ENCODE measurements around the gene XCR1.
"Not testable (repeated sequence)": the region's sequence is repeated elsewhere in the genome, so short reads cannot be mapped to it uniquely, and the experiment has no call there.

Gene XCR1

DNA sequence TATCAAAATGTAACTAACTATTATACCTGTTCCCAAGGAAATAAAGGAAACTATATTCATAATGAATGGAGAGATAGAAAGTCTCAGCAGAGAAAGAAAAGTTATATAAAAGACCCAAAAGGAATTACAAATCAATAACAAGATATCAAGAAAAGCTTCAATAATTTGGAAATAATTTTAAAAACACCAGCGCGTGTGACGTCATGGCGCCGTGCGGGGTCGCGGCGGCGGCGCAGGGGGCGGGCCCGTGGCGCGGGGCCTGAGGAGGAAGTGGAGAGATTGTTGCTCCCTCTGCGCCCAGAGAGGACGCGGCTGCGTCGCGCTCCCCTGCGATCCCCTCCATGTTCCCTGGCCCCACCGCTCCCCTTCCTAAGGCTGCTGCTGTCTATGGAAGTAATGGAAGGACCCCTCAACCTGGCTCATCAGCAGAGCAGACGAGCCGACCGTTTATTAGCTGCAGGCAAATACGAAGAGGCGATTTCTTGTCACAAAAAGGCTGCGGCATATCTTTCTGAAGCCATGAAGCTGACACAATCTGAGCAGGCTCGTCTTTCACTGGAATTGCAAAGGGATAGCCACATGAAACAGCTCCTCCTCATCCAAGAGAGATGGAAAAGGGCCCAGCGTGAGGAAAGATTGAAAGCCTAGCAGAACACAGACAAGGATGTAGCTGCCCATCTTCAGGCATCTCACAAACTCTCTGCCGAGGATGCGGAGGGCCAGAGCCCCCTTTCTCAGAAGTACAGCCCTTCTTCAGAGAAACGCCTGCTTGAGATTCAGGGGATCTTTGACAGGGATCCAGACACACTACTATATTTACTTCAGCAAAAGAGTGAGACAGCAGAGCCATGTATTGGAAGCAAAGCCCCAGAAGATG lies 4.1 kb downstream of the XCR1 start:
- no peak for ATAC-seq

DNA sequence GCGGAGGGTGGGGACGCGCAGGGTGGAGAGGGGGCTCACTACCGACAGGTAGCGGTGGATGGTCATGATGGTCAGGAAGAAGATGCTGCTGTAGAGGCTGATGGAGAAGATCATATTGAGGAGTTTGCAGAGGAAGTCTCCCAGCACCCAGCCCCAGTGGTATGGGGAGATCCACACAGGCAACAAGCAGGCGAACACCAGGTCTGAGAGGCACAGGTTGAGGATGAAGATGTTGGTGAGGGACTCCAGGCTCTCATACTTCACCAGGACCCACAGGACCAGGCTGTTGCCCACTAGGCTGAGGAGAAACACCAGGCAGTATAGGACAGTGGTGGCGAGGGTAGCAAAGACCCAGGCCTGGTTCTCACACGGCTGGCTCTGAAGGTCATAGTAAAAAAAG lies 5.8 kb downstream of the XCR1 start:
- Mint-ChIP-seq H3K9me3 (no peaks in the 10 kb centered on the region), H3K4me3 (no peak overlapping the region), H3K27ac (peak overlapping the region; percentile 31 to 72), H3K4me1 (peaks cover 33% of the 10 kb centered on the region), H3K27me3 (peaks cover 20% of the 10 kb centered on the region)
- ATAC-seq = no peak
- no peak for DNase-seq

More for the DNA sequence above, 4.1 kb downstream of the XCR1 start:
- Mint-ChIP-seq H3K9me3 (peaks cover 10 to 15% of the 10 kb centered on the region in 2 donors), H3K27me3 (peaks cover 20% of the 10 kb centered on the region), H3K4me3 (no peak overlapping the region), H3K27ac (no peak overlapping the region), H3K4me1 (peaks cover 31% of the 10 kb centered on the region)
- DNase-seq = no peak

DNA sequence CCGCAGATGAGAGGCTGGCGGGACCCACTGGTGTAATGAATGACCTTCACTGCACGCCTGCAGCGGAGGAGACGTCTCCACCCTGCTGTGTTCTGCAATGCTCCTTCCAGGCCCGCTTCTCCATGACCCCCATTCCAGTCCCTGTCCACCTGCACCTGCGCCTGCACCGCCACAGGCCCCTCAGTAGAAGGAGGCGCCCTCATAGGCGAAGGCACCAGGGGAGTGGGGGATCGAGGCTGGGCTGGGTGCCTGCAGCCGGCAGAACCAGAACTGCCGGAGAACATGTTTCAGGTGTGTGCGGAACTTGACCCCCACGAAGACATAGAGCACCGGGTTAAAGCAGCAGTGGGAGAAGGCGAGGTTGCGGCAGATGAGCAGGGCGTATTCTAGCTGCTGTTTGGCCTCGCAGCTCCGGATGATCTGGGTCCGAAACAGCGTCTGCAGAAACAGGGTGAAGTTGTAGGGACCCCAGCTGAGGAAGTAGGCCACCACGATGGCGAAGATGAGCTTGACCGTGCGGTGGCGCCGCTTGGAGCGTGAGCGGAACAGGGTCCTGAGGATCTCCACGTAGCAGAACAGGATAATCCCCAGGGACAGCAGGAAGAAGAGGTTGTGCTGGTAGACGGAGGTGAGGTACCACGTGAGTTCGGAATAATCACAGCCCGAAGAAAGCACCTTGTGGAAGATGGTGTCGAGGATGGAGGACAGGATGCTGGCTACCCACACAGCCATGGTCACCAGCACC lies 6.3 kb downstream of the XCR1 start:
- peaks cover 20% of the 10 kb centered on the region for H3K27me3 Mint-ChIP-seq
- peak overlapping the region in 1 of 2 donors; percentile 31 for H3K27ac Mint-ChIP-seq
- no peak overlapping the region for H3K4me3 Mint-ChIP-seq
- H3K9me3 Mint-ChIP-seq = no peaks in the 10 kb centered on the region
- no peak for ATAC-seq
- H3K4me1 Mint-ChIP-seq = peaks cover 37% of the 10 kb centered on the region
- no peak for DNase-seq

DNA sequence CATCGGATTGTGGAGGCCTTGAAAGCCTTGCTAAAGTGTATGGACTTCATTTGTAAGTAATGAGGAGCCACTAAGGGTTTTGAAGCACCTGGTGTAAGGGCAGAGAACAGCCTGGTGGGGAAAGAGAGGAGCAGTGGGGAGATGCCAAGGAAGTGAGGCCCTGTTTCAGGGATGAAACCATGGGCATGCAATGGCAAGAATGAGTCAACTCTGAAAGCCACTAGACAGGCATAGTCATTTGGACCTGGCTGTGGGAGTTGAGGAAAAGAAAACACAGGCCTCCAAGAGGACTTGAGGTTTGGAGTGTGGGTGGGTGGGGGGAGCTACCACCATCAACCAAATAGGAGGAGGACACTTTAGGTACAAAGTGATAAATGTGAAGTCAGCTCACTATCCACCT lies 7.6 kb downstream of the XCR1 start:
- Mint-ChIP-seq H3K9me3 (no peaks in the 10 kb centered on the region), H3K27me3 (peaks cover 20% of the 10 kb centered on the region), H3K4me1 (peaks cover 47% of the 10 kb centered on the region), H3K4me3 (peak overlapping the region in 1 of 2 donors; percentile 7), H3K27ac (no peak overlapping the region)
- peak in 1 of 2 donors; percentile 48 for DNase-seq
- ATAC-seq = peak; percentile 73

DNA sequence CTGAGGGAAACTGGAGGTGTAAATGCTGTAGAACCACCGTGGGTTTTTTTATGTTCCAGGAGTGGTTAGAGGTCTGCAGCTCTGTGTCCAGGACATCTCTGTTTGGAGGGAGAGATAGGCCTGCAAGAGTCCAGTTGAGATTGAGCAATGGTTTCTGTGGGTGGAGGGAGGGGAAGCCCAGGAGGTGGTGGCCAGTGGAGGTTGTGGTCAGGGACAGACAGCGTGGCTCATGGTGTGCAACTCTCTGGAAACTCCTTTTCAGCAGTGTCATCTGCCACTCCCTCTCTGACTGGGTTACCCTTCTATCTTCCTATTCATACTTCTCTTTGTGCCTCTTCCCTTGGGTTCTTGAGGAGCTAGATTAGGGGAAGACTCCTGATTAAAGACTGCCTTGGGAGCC lies 9.6 kb downstream of the XCR1 start:
- ATAC-seq (peak; percentile 55), DNase-seq (no peak)
- no peak overlapping the region for H3K27ac Mint-ChIP-seq
- H3K27me3 Mint-ChIP-seq = peaks cover 23% of the 10 kb centered on the region
- H3K4me1 Mint-ChIP-seq = peaks cover 60% of the 10 kb centered on the region
- H3K9me3 Mint-ChIP-seq = no peaks in the 10 kb centered on the region
- H3K4me3 Mint-ChIP-seq = no peak overlapping the region

DNA sequence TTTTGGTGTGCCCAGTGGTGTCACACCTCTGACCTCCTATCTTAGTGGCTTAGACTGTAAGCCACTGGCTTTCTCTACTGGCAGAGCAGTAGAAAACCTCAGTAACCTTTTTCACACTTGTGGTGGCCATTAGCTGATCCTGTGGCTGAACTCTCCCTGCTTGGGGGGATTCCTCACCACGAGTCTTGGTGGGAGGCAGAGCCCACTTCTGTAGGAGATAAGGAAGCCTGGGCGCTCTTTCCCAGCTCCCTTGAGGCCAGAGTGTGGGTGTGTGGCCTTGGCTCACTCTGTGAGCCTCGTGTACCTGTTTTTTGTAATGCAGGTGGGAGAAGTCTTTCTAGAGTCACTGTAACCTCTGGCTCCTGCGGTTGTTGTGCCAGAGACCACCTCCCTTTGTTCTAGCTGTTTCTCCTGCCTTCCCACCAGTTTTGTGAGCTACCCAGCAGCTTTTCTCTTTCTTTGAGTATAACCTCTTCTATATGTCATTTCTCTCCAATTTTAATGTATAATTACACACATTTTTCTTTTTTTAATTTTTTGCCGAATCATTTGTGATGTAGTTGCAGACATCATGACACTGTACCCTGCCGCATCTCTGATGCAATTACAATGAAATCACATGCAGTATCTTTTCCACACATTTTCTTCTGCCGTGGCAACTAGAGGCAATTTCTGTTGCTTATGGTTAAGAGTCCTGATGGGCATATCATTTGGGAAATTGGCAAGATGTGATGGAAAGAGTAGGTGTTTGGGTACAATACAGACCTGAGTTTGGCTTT lies 13.8 kb downstream of the XCR1 start:
- no peak overlapping the region for H3K4me3 Mint-ChIP-seq
- H3K9me3 Mint-ChIP-seq = no peaks in the 10 kb centered on the region
- peaks cover 7% of the 10 kb centered on the region for H3K27me3 Mint-ChIP-seq
- DNase-seq = no peak
- H3K27ac Mint-ChIP-seq = peak overlapping the region in 1 of 2 donors; percentile 79
- peak; percentile 57 for ATAC-seq
- H3K4me1 Mint-ChIP-seq = peaks cover 74% of the 10 kb centered on the region

DNA sequence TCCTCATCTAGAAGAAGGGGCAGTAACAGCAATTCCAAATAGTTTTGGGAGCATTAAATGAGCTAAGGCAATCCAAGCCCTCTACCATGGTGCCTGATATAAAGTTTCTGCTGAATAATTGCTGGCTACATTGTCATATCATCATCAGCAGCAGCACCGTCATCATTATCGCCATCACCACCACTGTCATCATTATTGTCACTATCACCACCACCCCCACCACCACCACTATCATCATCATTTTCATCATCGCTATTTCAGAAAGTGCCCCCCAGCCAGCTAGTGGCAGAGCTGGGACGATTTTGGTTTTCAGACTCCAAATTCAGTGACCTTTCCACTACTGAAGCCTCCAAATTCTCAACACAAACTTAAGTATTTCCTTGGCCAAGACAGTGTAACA lies 15.0 kb downstream of the XCR1 start:
- ATAC-seq (no peak), DNase-seq (no peak)
- Mint-ChIP-seq H3K9me3 (no peaks in the 10 kb centered on the region), H3K27me3 (peaks cover 7% of the 10 kb centered on the region), H3K4me3 (no peak overlapping the region), H3K4me1 (peaks cover 62% of the 10 kb centered on the region), H3K27ac (no peak overlapping the region)

DNA sequence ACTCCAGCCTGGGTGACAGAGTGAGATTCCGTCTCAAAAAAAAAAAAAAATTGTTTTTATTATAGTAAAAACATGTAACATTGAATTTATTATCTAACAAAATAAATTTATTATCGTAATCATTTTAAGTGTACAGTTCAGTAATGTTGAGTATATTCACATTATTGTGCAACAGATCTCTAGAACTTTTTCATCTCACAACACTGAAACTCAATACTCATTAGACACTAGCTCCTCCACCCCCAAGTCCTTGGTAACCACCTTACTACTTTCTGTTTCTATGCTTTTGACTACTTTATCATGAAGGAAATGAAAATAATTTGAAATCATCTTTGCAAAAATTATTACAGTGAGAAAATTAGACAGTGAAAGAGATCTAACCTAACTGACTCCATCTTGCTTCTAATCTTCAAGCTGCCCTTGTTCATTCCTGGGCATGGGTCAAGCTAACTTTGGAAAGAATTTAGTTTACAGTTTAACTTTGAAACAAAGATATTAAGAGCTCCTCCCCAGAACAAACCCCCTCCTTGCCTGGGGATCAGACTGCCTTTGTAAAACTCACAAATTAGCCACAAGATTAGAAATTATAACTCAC lies 16.7 kb downstream of the XCR1 start:
- no peak for DNase-seq
- ATAC-seq = peak; percentile 87
- H3K27ac Mint-ChIP-seq = peak overlapping the region in 1 of 2 donors; percentile 36
- peaks cover 7% of the 10 kb centered on the region for H3K27me3 Mint-ChIP-seq
- H3K9me3 Mint-ChIP-seq = no peaks in the 10 kb centered on the region
- H3K4me1 Mint-ChIP-seq = peaks cover 51% of the 10 kb centered on the region
- H3K4me3 Mint-ChIP-seq = peak overlapping the region in 1 of 2 donors; percentile 19

DNA sequence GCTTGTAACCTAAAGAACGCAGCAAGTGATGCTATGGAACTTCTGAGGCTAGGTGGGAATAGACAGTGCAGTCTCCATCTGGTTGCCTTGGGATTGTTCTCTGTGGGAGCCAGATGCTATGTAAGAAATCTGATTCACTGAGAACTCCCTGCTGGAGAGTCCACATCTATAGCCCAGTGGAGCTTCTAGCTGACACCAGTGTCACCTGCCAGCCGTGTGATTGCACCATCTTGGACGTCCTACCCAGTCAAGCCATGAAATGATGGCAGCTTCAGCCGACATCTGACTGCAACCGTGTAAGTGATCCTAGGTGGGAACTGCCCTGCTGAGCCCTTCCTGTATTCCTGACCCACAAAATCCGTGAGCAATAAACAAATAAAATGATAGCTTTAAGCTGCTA lies 19.2 kb downstream of the XCR1 start:
- no peak for ATAC-seq
- Mint-ChIP-seq H3K4me3 (no peak overlapping the region), H3K27me3 (peaks cover 7% of the 10 kb centered on the region), H3K27ac (no peak overlapping the region), H3K9me3 (no peaks in the 10 kb centered on the region), H3K4me1 (peaks cover 35% of the 10 kb centered on the region)
- DNase-seq = no peak

DNA sequence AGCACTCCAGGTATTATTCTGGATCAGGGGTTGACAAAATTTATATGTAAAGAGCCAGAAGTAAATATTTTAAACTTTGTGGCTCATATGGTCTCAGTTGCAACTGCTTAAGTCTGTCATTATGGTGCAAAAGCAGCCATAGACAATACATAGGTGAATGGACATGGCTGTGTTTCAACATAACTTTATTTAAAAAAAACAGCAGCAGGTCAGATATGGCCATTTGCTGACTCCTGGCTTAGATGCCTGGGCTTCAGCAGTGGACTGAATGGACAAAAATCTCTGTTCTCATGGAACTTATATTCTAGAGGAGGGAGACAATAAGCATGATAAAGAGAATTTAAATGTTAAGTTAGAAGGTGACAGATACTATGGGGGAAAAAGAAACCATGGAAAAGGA lies 20.0 kb downstream of the XCR1 start:
- Mint-ChIP-seq H3K27me3 (no peaks in the 10 kb centered on the region), H3K9me3 (no peaks in the 10 kb centered on the region), H3K27ac (no peak overlapping the region), H3K4me3 (no peak overlapping the region), H3K4me1 (peaks cover 28% of the 10 kb centered on the region)
- ATAC-seq (no peak), DNase-seq (no peak)

DNA sequence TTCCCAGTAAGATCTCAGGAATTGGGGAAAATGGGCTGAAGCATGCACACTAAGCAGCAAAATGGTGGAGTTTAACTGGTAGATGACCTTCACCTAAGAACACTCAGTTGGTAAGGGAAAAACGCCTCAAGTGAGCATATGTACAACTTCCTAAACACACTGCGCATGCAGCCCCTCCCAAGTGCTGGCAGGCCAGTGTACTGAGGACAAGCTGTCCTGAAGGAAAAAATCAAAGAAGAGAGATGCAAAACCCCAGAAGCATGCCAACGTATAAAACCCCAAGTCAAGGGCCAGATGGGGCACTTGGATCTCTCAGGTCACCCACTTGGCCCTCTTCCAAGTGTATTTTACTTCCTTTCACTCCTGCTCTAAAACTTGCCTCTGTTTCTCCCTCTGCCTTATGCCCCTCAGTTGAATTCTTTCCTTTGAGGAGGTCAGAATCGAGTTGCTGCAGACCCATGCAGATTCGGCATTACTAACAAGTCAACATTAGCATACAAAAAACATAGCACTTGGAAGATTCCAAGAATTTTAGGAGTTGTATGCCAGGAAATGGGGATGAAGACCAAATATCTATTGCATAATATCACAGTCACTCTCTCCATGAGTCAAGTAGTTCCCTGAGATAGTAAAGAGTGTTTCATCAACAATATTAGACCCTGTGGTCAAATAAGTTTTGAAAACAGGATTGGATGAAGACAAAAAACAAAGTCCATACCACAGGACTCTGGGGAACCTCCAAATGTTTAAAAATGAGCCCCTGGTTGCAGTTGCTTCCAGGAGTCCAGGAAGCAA lies 20.8 kb downstream of the XCR1 start:
- no peak for DNase-seq
- no peaks in the 10 kb centered on the region for H3K27me3 Mint-ChIP-seq
- no peak overlapping the region for H3K4me3 Mint-ChIP-seq
- H3K4me1 Mint-ChIP-seq = peaks cover 24% of the 10 kb centered on the region
- ATAC-seq = no peak
- no peaks in the 10 kb centered on the region for H3K9me3 Mint-ChIP-seq
- H3K27ac Mint-ChIP-seq = no peak overlapping the region

DNA sequence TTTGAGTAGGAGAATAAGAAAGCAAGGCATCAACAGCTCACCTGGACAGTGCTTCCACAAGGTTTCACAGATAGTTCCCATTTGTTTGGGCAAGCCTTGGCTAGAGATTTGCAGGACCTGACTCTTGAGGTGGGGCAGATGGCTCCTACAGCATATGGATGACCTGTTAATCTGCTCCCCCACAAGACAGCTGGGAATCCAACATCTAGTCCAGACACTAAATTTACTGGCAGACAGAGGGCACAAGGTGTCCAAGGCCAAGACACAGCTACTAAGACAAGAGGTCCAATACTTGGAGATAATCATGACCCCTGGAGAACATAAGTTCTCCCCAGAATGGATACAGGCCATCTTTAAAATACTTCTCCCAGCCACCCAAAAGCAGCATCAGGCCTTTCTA lies 23.6 kb downstream of the XCR1 start:
- peaks cover 15% of the 10 kb centered on the region for H3K27me3 Mint-ChIP-seq
- not testable (repeated sequence) for H3K9me3 Mint-ChIP-seq, H3K27ac Mint-ChIP-seq

DNA sequence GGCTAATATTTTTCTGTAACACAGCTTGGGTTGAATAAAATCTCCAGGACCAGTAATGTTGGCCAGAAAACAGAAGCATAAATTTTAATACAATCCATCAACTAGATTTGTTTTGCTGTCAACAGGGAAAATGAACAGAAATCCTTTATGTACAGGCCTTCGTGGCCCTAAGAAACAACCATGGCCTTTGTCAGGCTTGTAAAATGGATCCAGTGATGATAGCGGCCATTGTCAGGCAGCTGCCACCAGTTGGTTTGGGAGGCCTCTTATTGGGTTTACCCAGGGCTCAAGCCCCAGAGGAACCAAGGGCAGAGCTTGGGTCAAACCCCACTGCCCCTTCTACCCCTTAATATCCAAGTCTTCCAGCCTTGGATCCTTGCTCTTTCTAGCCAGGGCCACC lies 26.1 kb downstream of the XCR1 start:
- no peak overlapping the region for H3K27ac Mint-ChIP-seq
- no peaks in the 10 kb centered on the region for H3K9me3 Mint-ChIP-seq
- DNase-seq (no peak), ATAC-seq (no peak)
- H3K27me3 Mint-ChIP-seq = peaks cover 21% of the 10 kb centered on the region
- H3K4me3 Mint-ChIP-seq = no peak overlapping the region
- H3K4me1 Mint-ChIP-seq = peaks cover 9% of the 10 kb centered on the region

More for the DNA sequence above, 23.6 kb downstream of the XCR1 start:
- not testable (repeated sequence) for H3K4me1 Mint-ChIP-seq, ATAC-seq, DNase-seq, H3K4me3 Mint-ChIP-seq

DNA sequence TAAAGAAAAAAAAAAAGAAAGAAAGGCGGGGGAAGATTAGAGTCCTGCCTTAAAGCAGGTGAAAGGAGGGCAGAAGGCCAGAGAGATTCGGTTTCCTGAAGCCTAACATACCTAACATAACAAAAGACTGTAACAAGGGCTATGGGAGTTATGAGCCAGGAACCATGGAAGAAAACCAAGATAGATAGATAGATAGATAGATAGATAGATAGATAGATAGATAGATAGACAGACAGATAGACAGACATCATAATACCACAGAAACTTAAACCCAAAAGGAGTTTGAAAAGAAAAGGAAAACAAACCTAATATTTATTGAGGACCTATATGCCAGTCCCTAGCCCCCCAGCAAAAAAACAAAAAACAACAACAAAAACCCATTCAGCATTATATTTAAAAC lies 29.3 kb downstream of the XCR1 start:
- DNase-seq (no peak), ATAC-seq (no peak)
- H3K4me3 Mint-ChIP-seq = no peak overlapping the region
- peaks cover 21% of the 10 kb centered on the region for H3K27me3 Mint-ChIP-seq
- H3K4me1 Mint-ChIP-seq = peaks cover 27% of the 10 kb centered on the region
- no peak overlapping the region for H3K27ac Mint-ChIP-seq
- H3K9me3 Mint-ChIP-seq = no peaks in the 10 kb centered on the region
